H1 (cell line): Measurements from ENCODE around the gene STK11. TPM values are rescaled to one million over a fixed set of nuclear protein-coding genes. Genes with fewer than 3 reads are reported as not detected.

Experiments used
- CTCF ChIA-PET: fragments of 300-600 bp; sonication (Branson Sonifier 250); formaldehyde crosslinking; loops from one replicate; lab custom pipeline; 2021; ENCODE audit not compliant: partially characterized antibody; lab: Charles Lee
- POLR2A ChIA-PET: fragments of 300-600 bp; sonication (Branson Sonifier 250); formaldehyde crosslinking; loops from one replicate; lab custom pipeline; 2021; ENCODE audit warnings: inconsistent platforms; ENCODE audit not compliant: partially characterized antibody; lab: Charles Lee
- DNase-seq, 2 experiments: peaks; one replicate each; pipeline versions ENCODE4 v3.0.0 to v3.0.0-alpha.2; 2010 to 2022; ENCODE audit warnings: low spot score in 2 of 2, low read depth in 1 of 2, mixed read lengths in 1 of 2
- FAIRE-seq: peaks from 2 replicates; lab custom pipeline; 2011; peaks lifted over from hg19 to GRCh38; lab: Jason Lieb, UNC
- H2AFZ ChIP-seq: 2 replicates; pipeline ENCODE4 v1.8.1; 2012; ENCODE audit warnings: low read length, inconsistent platforms
- H2AK5ac ChIP-seq: 2 replicates; pipeline ENCODE4 v1.6.1; 2013; ENCODE audit warnings: low read depth, low read length
- H2BK120ac ChIP-seq: replicated peaks from 2 replicates; pipeline ENCODE3; 2013; ENCODE audit warnings: low read depth, low read length, inconsistent platforms
- H2BK12ac ChIP-seq: 2 replicates; pipeline ENCODE4 v1.6.1; 2013; ENCODE audit warnings: low read depth, low read length
- H2BK15ac ChIP-seq: 2 replicates; pipeline ENCODE4 v1.6.1; 2013; ENCODE audit warnings: low read length
- H2BK20ac ChIP-seq: 2 replicates; pipeline ENCODE4 v1.6.1; 2013; ENCODE audit warnings: low read length
- H2BK5ac ChIP-seq: 2 replicates; pipeline ENCODE4 v1.6.1; 2013; ENCODE audit warnings: low read depth, low read length
- H3K14ac ChIP-seq: 2 replicates; pipeline ENCODE4 v1.6.1; 2013; ENCODE audit warnings: inconsistent platforms; ENCODE audit not compliant: insufficient read length
- H3K18ac ChIP-seq: 2 replicates; pipeline ENCODE4 v1.6.1; 2013; ENCODE audit warnings: low read length; ENCODE audit errors: extremely low read depth
- H3K23ac ChIP-seq: 2 replicates; pipeline ENCODE4 v1.6.1; 2013; ENCODE audit warnings: inconsistent platforms; ENCODE audit not compliant: insufficient read length
- H3K23me2 ChIP-seq: 2 replicates; pipeline ENCODE4 v1.6.1; 2013; ENCODE audit warnings: low read depth, low read length
- H3K27ac ChIP-seq: 2 replicates; pipeline ENCODE4 v1.6.1; 2011; ENCODE audit warnings: low read depth, low read length, inconsistent platforms
- H3K27me3 ChIP-seq, 4 experiments: replicated peaks in 1 of 4; 1 replicate in 1 of 4; 2 replicates in 3 of 4; pipeline versions ENCODE4 v1.6.1 to v1.8.1; 2011 to 2013; ENCODE audit warnings: low read length in 3 of 4, mild to moderate bottlenecking in 3 of 4, inconsistent platforms in 2 of 4, mixed read lengths in 2 of 4, moderate library complexity in 1 of 4; ENCODE audit not compliant: control insufficient read depth in 3 of 4, insufficient read depth in 3 of 4; ENCODE audit errors: extremely low read depth in 1 of 4
- H3K36me3 ChIP-seq, 4 experiments: 2 replicates each; pipeline versions ENCODE4 v1.6.1 to v1.8.1; 2011 to 2013; ENCODE audit warnings: mild to moderate bottlenecking in 4 of 4, low read length in 3 of 4, moderate library complexity in 2 of 4, control low read depth in 1 of 4, inconsistent platforms in 1 of 4; ENCODE audit not compliant: insufficient read depth in 4 of 4, control insufficient read depth in 2 of 4
- H3K4ac ChIP-seq: replicated peaks from 2 replicates; pipeline ENCODE3; 2013; ENCODE audit warnings: low read length, low read depth, mixed read lengths, inconsistent platforms; ENCODE audit not compliant: insufficient read length
- H3K4me1 ChIP-seq, 4 experiments: replicated peaks in 1 of 4; 1 replicate in 1 of 4; 2 replicates in 3 of 4; pipeline versions ENCODE4 v1.6.1 to v1.8.1; 2011 to 2013; ENCODE audit warnings: low read length in 3 of 4, inconsistent platforms in 2 of 4, mixed read lengths in 1 of 4; ENCODE audit not compliant: insufficient read depth in 4 of 4, control insufficient read depth in 3 of 4
- H3K4me2 ChIP-seq, 2 experiments: 2 replicates each; pipeline versions ENCODE4 v1.6.1 to v1.8.1; 2011 to 2013; ENCODE audit warnings: low read depth in 2 of 2, low read length in 2 of 2, control low read depth in 1 of 2, inconsistent platforms in 1 of 2, mild to moderate bottlenecking in 1 of 2; ENCODE audit not compliant: insufficient read depth in 1 of 2
- H3K4me3 ChIP-seq, 4 experiments: fragments of 200-600, 300-600 bp in 1 of 4; sonication (generic), shearing (Covaris generic), sonication (Bioruptor Twin) in 1 of 4; 2 replicates each; pipeline versions ENCODE4 v1.5.1 to v1.8.1; 2011 to 2016; ENCODE audit warnings: low read length in 4 of 4, low read depth in 3 of 4, control low read depth in 2 of 4, inconsistent platforms in 2 of 4, mild to moderate bottlenecking in 2 of 4, mixed read lengths in 1 of 4, moderate library complexity in 1 of 4; ENCODE audit not compliant: insufficient read depth in 2 of 4; ENCODE audit errors: extremely low read depth in 1 of 4
- H3K56ac ChIP-seq: replicated peaks from 2 replicates; pipeline ENCODE3; 2013; ENCODE audit warnings: low read depth, mild to moderate bottlenecking, mixed read lengths, low read length, inconsistent platforms; ENCODE audit not compliant: insufficient read length
- H3K79me1 ChIP-seq: 2 replicates; pipeline ENCODE4 v1.6.1; 2013; ENCODE audit warnings: low read depth, low read length, control low read depth
- H3K79me2 ChIP-seq, 2 experiments: 2 replicates each; pipeline versions ENCODE4 v1.6.1 to v1.8.1; 2012 to 2013; ENCODE audit warnings: low read length in 2 of 2, mild to moderate bottlenecking in 2 of 2, inconsistent platforms in 1 of 2; ENCODE audit not compliant: insufficient read depth in 2 of 2, control insufficient read depth in 1 of 2
- H3K9ac ChIP-seq, 4 experiments: replicated peaks in 1 of 4; 1 replicate in 1 of 4; 2 replicates in 3 of 4; pipeline versions ENCODE4 v1.6.1 to v1.8.1; 2011 to 2013; ENCODE audit warnings: low read depth in 3 of 4, low read length in 3 of 4, control low read depth in 2 of 4, mild to moderate bottlenecking in 2 of 4, moderate library complexity in 2 of 4, inconsistent platforms in 1 of 4; ENCODE audit errors: extremely low read depth in 1 of 4
- H3K9me3 ChIP-seq, 2 experiments: 2 replicates each; pipeline versions ENCODE4 v1.6.1 to v1.8.1; 2012 to 2013; ENCODE audit warnings: mild to moderate bottlenecking in 2 of 2, moderate library complexity in 2 of 2, control low read depth in 1 of 2, inconsistent platforms in 1 of 2, low read depth in 1 of 2, low read length in 1 of 2, mixed read lengths in 1 of 2; ENCODE audit not compliant: insufficient read depth in 2 of 2
- H4K20me1 ChIP-seq, 2 experiments: replicated peaks in 1 of 2; 2 replicates each; pipeline versions ENCODE3 to v1.8.1; 2011 to 2013; ENCODE audit warnings: inconsistent platforms in 2 of 2, low read length in 2 of 2, mild to moderate bottlenecking in 1 of 2; ENCODE audit not compliant: insufficient read depth in 2 of 2, control insufficient read depth in 1 of 2
- H4K5ac ChIP-seq: 2 replicates; pipeline ENCODE4 v1.6.1; 2013; ENCODE audit warnings: low read length, low read depth, mixed read lengths, inconsistent platforms; ENCODE audit not compliant: insufficient read length
- H4K8ac ChIP-seq: 2 replicates; pipeline ENCODE4 v1.8.0; 2013; ENCODE audit warnings: mild to moderate bottlenecking, moderate library complexity, low read length, inconsistent platforms; ENCODE audit not compliant: insufficient read depth; ENCODE audit errors: extremely low read depth
- H4K91ac ChIP-seq: replicated peaks from 2 replicates; pipeline ENCODE3; 2013; ENCODE audit warnings: low read length, mixed read lengths, inconsistent platforms; ENCODE audit not compliant: insufficient read length
- GABPA ChIP-seq: IDR thresholded peaks from 2 replicates; pipeline ENCODE4 v1.6.1; 2011; ENCODE audit warnings: mild to moderate bottlenecking, low read length, moderate library complexity, borderline replicate concordance; ENCODE audit not compliant: insufficient read depth
- WGBS, 2 experiments: shearing (Covaris generic) in 1 of 2; methylation state at CpG; one replicate each; pipeline versions ENCODE4 v1.1.6 to v1.1.7; 2013 to 2015; ENCODE audit warnings: low lambda C conversion rate in 2 of 2, mixed read lengths in 2 of 2, inconsistent platforms in 1 of 2, low coverage in 1 of 2, missing lambda C conversion rate in 1 of 2; ENCODE audit not compliant: insufficient replicate concordance in 2 of 2, insufficient coverage in 1 of 2, insufficient read length in 1 of 2; ENCODE audit errors: extremely low coverage in 1 of 2, missing lambda C conversion rate in 1 of 2; 5-methylcytosine and 5-hydroxymethylcytosine counted together
- polyA plus RNA-seq, 7 experiments: library from polyadenylated mRNA; depleted of rRNA in 3 of 7; stranded (reverse) in 5 of 7; unstranded in 2 of 7; fragments of >200 nt in 5 of 7; fragments of 200-250 nt in 2 of 7; gene quantifications; 1 replicate in 5 of 7; 2 replicates in 1 of 7; 4 replicates in 1 of 7; pipeline versions ENCODE4 v1.2.1 to v1.2.3, GENCODE V29; 2011 to 2013; ENCODE audit warnings: missing spikeins in 2 of 7, mixed read lengths in 2 of 7
- total RNA-seq: library from RNA; stranded (reverse); fragmentation: NEBNext Ultra II Directional; extraction: Animal tissue kit (Norgen Biotek cat#: 25700); gene quantifications from 2 replicates; pipeline ENCODE4 v1.2.1, GENCODE V29; 2021

The STK11 gene
- total and polyA plus RNA-seq, 2 of the 8 experiments (the other 6 are each of a cell fraction or from before 2014, with no cell fraction given) = 45.3 to 70.7 TPM

DNA sequence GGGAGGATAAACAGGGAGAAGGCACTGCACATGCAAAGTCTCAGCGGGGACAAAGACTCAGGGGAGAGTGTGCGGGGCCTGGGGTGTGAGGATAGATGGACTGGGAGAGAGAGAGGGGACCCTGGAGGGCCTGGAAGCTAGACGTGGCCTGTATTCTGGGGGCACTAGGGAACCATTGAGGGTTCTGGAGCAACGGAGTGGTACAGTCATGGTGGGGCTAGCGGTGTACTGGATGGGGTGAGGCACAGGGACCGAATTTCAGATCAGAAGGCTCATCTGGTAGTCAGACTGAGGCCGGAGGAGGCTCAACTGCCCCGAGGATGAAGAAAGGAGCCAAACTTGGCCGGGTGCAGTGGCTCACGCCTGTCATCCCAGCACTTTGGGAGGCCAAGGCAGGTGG, 23.5 kb upstream of the STK11 start:
- peak overlapping the region in 2 of 4 experiments; percentile 29 to 47; a peak in 2 of 7 replicates for H3K9ac ChIP-seq
- H4K5ac ChIP-seq = no peak overlapping the region
- H3K56ac ChIP-seq = no peak overlapping the region
- H2AFZ ChIP-seq = no peak overlapping the region
- no peak overlapping the region for H3K23ac ChIP-seq
- DNase-seq = no peak
- no peaks in the 10 kb centered on the region for H3K9me3 ChIP-seq
- no peaks in the 10 kb centered on the region for H4K20me1 ChIP-seq
- peak overlapping the region in 1 of 2 experiments; percentile 24; a peak in 1 of 4 replicates for H3K4me2 ChIP-seq
- H3K79me1 ChIP-seq = no peaks in the 10 kb centered on the region
- H2BK15ac ChIP-seq = peak overlapping the region; percentile 88; the same call in 1 of the 2 replicates
- no peak overlapping the region for H3K4ac ChIP-seq
- no peak overlapping the region for H3K4me3 ChIP-seq
- H2BK12ac ChIP-seq = 0 out of 2 replicates have a peak overlapping the region, but pooled peaks have one; percentile 60
- H3K4me1 ChIP-seq = peaks cover 3 to 18% (median 9%) of the 10 kb centered on the region in 4 experiments
- no peak overlapping the region for H3K14ac ChIP-seq
- no peaks in the 10 kb centered on the region for H3K79me2 ChIP-seq
- 0 out of 2 replicates have a peak overlapping the region, but pooled peaks have one; percentile 93 for H2AK5ac ChIP-seq
- H2BK20ac ChIP-seq = peak overlapping the region; percentile 93; the same call in 1 of the 2 replicates
- H4K91ac ChIP-seq = peak overlapping the region; percentile 73
- H3K27ac ChIP-seq = no peak overlapping the region
- no peaks in the 10 kb centered on the region for H3K36me3 ChIP-seq
- H2BK5ac ChIP-seq = peak overlapping the region; percentile 66; the same call in 1 of the 2 replicates
- H3K18ac ChIP-seq = peak overlapping the region; percentile 62; the same call in 1 of the 2 replicates
- 86% methylated on average over 10 of the region's 10 CpGs; no CpG with 5 or more reads in 1 of the 2 experiments for WGBS, 2 experiments
- H3K23me2 ChIP-seq = no peaks in the 10 kb centered on the region
- no peak overlapping the region for H2BK120ac ChIP-seq
- H3K27me3 ChIP-seq = no peaks in the 10 kb centered on the region
- no peak overlapping the region for H4K8ac ChIP-seq
- FAIRE-seq = no peak
- ChIA-PET POLR2A (interaction anchor here (0.7 to 2.1 kb wide), 3 partner anchors 11 to 22 kb away, joined by 3 to 6 read pairs (median 4); no protein-coding TSS in a partner anchor), CTCF (interaction anchor here (0.9 to 2.9 kb wide), 4 partner anchors 40 to 69 kb away, joined by 3 to 7 read pairs (median 5); no protein-coding TSS in a partner anchor)
- TF ChIP-seq GABPA = no peak
